ENCODE measurements around the gene CD93.

Gene CD93

DNA sequence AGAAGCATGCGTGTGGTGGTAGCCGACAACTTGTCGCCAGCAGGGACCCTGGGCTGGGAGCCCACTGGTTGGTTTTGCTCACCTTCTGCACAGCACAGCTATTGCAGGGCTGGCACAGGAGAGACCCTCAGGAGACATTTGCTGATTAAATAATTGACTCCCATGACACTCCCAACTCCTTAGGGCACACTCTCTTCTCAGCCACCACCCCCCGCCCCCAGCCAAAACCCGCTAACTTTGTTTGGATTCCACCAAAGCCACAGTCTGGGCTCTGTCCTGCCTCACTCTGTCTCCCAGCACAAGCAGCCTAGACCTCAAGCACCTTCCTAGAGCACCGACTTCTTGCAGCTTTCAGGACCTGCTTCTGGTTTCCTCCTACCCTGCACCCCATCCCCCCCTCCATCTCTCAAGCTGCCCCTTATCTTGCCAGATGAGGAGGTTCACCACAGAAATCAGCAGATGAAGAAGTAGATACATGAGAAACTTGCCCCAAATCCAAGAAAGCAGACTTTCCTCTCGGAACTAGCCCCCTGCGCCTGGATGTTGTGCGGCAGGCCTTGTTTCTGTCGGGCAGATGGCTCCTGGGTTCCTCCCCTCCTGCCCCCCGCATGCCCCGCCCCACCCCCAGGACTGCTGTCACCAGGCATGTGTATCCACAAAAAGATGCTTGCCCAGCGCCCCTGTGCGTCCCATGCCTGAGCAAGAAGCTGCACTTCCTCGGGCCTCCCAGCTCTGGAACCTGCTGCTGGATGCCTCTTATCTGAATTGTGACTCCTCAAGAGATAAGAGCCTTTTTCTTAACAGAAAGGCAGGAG, 35.0 kb upstream of the CD93 start:
- no peak for DNase-seq (ENCODE audit: low read depth)

DNA sequence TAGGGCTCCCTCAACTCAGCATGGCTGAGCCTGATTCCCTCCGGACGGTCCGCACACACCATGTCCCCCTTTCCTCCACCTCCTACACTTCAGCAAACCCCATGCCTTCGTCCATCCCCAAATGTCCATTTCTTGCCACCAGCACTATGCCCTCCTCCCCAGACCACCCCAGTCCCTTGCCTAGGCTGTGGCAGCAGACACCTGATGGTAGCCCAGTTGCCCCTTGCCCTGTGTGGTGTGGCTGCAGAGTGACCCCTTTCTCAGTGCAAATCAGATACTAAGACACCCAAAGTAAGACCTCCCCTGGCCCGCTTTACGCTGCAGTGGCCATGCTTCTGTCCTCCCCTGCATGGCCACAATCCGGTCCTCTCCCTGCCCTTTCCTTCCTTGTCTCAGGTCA, 34.1 kb upstream of the CD93 start:
- DNase-seq (ENCODE audit: low read depth): no peak

- DNase-seq (ENCODE audit: low read depth): no peak
Observed at GRCh38 chr20:23119456-23120216, 33.5 kb upstream of the CD93 start.

DNA sequence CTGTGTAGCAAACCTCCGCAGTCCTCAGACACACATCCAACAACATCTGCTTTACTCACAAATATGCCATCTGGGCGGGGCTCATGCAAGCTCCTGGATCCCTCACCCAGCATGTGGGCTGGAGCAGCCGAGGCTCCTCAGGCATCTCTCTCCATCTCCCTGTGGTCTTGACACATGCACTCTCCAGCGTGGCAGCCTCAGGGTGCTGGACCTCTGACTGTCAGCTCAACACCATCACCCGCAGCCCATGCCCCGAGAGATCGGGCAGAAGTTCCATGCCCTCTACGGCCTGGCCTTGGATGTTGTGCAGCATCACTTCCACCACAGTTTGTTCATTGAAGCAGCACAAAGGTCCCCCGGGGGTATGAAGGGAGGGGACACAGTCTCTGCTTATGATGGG, 32.6 kb upstream of the CD93 start:
- no peak for DNase-seq (ENCODE audit: low read depth)

- DNase-seq (ENCODE audit: low read depth): no peak
Observed at GRCh38 chr20:23118144-23118543, 32.0 kb upstream of the CD93 start.

GRCh38 chr20:23117738-23118137, 31.6 kb upstream of the CD93 start:
- no peak for DNase-seq (ENCODE audit: low read depth)

DNA sequence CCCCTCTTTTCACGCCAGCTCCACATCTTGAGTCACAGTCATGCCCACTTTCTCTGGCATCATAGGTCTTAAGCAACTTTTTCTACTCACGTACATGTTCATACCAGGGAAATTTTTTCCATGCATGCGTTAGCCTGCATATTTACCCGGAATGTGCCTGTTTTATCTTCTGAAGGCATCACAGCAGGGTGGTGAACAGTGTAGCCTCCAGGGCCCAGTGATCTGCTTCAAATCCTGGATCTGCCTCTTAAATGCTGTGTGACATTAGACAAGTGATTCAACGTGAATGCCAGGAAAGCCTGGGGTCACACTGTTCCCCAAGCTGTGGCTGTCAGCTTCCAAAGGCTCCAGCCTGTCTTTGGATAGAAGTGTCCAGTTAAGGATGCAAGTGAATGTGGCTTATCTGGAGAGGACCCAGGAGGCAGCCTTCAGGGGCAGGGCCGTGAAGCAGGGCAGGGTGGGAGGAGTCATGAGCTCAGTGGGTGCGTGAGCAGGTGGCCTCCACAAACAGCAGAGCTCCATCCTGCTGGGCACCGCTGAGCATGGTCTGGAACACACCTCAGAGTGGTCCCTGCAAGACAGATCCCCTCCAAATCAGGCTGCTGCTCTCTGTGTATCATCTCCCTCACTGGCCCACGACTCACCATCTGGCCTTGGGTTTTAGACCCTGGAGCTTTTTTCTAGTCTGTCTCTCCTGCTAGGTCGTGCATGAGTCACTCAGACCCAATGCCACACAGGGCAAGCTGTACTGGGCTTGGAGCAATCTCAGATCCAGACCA, 30.4 kb upstream of the CD93 start:
- DNase-seq (ENCODE audit: low read depth): peak; percentile 18

- no peak for DNase-seq (ENCODE audit: low read depth)
Observed at GRCh38 chr20:23115822-23116221, 29.7 kb upstream of the CD93 start.

GRCh38 chr20:23114448-23115082, 28.4 kb upstream of the CD93 start:
- no peak for DNase-seq (ENCODE audit: low read depth)

DNA sequence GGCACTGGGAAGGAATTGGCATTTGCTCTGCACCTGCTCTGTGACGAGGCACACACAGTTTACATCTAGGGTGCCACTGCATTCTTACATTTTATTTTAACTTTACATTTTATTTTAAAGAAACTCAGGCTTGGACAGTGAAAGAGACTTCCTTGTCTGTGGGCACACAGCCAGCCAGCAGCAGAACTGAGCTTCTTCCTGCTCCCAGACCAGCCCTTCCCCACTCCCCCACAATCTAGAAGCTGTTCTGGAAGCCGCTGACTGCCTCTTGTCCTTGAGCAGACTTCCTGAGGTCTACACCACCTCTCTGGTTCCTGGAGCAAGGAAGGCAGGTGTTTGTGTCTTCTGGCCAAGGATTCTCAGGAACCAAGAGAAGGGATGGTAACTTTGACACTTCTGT, 27.9 kb upstream of the CD93 start:
- DNase-seq (ENCODE audit: low read depth): no peak

DNA sequence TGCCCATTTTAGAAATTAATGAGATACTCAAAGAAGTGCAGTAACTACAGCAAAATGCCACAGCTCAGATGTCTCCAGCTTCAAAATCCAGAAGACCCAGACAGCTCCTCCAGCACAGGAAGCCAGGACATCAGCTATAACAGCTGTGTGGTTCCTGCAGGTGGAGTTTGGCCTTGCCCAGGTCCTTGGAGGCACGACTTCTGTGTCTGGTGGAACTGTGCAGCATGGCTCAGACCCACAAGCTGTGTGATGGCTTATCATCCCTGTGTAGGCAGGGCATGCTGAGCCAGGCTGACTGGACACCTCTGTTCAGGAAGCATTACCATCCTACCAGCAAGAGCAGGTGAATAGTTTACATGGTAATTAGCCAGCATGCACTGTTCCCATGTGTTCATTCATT, 26.5 kb upstream of the CD93 start:
- no peak for DNase-seq (ENCODE audit: low read depth)

DNA sequence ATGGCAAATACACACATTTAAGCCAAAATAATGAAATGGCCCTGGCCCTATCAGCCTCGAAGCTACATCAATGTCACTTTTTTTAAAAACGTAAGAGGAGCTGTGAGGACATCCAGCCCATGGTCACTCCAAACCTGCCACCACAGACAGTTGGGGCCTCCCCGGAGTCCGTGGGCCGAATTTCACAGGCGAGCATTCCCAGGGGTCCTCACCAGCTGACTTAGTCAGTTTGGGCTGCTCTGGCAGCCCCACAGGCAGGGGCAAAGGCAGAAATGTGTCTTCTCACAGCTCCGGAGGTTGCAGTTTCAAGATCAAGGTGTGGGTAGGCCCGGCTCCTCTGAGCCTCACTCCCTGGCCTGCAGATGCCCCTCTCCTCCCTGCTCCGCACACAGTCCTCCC, 25.8 kb upstream of the CD93 start:
- DNase-seq (ENCODE audit: low read depth): no peak

DNA sequence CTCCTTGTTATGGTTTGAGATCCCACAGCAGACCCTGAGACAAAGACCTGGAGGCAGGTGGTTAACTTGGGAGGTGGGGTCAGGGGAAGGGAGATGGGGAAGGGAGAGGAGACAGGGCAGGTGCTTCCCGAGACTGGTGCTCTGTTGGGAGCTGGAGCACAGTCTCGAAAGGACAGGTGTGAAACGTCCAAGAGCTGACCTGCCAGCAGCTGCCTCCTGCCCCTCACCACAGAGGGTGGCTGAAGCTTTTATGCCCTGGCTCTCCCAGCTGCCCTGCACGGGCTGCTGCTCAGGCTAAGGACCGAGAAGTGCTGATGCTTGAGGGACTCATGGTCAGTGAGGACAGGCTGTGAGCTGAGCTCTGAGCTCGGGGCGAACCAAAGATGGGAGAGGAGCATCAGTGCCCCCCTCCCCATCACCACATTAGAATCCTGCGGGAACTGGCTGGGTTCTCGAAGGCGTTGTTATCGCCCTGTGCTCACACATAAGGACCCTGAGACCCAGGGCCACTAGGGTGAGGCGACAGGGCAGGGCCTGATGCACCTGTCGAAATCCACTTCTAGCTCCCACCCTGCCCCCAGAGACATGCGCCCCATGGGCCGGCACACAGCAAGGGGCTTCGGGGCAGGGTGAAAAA, 25.3 kb upstream of the CD93 start:
- DNase-seq (ENCODE audit: low read depth): no peak

- no peak for DNase-seq (ENCODE audit: low read depth)
Observed at GRCh38 chr20:23108871-23109270, 22.7 kb upstream of the CD93 start.

DNA sequence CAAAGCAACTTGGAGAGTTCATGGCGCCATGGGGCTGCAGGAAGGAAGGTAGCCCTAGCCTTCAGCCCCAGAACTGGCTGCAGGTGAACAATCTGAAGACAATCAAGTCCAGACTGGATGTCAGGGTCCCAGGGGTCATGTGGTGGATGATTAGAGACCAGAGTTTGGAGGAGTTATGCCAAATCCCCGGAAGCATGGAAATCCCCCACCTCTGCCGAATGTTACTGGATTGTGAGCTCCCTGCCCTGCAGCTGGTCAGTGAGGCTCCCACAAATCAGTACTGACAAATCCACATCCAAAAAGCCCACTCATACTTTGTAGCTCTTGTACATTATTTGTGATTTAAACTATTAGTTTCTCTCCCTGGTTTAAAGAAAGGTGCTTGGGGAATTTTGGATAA, 21.3 kb upstream of the CD93 start:
- no peak for DNase-seq (ENCODE audit: low read depth)

DNA sequence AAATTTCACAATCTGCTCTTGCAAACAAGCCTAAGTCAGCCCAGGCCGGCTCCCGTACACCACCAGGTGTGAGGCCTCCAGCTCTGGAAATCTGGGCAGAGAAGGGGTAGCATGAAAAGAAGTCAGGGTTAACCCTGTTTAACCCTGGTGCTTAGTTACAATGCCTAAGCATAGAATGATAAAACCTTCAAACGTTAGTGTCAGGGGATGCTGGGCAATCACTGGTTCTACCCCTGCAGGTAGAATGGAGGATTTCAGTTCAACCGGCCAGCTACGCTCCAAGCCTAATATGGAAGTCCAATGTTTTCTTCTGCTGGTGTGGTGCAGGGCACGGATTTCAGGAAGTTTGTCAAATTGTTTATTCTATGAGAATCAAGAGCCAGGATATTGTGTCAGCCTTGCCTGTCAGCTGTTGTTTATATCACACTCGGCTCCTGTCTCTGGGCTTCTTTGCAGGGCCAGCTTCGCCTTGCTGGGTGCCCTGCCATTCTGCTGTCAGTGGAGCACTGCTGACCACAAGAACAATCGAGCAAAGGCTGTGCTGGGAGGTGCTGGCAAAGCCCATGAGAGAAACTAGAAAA, 20.2 kb upstream of the CD93 start:
- DNase-seq (ENCODE audit: low read depth): no peak

DNA sequence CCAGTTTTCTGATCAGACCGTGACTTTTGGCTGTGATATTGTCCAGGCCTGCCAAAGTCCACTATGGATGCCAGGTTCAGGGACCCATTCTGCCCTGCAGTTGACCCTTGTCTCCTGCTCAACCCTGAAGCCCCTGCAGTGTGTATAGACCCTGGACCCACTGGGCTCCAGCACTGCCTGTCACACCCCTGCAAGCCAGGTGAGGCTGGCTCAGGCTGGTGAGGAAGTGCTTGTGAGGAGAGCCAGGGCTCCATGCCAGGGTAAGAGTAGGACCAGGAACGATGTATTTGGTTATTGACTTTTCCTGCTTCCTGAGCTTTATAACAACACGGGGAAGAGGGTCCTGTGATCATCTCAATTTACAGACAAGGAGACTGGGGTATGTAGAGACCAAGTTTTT, 19.1 kb upstream of the CD93 start:
- DNase-seq (ENCODE audit: low read depth): no peak

DNA sequence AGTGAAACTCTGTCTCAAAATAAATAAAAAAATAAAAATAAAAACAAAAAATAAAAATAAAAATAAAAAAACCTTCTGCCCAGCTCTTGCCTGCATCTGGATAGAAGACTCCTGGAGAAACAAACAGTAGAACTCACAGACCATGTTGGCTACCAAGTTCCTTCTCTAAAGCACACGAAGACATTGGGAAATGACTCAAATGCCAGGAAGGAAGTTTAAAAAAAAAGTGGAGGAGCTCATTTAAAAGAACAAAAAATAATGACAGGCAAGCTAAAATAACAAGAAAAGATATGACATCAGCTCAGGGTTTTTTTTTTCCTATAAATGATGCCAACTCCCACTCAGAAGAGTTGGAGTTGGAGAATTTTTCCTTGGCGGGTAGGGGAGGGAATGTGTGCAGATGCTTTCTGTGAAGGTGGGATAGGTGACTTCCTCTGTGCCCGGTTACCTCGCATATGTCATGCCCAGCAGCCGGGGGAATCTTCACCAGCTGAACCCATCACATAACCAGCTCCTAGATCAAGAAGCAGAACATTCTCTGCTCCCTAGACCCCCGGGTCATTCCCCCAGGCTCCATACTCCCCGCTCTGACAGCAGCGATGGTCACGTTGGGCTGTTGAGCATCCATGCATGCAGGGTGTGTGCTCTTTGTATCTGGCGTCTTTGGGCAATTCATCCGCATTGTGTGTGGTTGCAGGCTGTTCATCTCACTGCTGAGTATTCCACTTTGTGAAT, 17.3 kb upstream of the CD93 start:
- no peak for DNase-seq (ENCODE audit: low read depth)

DNA sequence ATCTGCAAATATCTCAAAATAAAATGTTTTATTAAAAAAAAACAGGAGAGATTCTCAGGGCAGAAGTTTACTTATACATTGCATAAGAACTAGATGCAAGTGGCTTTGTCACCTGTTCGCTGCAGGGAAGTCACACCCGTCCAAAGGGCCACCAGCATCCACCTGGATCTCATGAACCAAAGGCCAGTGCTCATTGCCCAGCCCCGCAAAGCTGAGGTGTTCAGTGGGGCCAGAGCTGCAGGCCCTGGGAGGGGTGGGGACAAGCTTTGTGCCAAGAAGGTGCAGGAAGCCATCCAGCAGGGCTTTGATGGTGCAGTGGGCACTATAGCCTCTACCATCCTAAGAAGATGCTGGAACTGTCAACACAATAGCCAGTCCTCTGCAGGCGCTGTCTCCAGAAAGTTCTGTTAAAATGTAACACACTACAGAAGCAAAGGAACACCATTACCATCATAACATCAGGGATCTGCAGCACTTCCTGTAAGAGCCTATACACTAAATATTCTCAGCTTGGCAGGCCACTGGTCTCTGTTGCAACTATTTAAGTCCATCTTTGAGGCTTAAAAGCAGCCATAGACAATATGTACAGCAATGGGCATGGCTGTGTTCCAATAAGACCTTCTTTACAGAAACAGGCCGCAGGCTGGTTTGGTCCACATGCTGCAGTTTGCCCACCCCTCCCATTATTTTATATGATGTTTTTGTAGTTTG, 15.7 kb upstream of the CD93 start:
- no peak for DNase-seq (ENCODE audit: low read depth)

DNA sequence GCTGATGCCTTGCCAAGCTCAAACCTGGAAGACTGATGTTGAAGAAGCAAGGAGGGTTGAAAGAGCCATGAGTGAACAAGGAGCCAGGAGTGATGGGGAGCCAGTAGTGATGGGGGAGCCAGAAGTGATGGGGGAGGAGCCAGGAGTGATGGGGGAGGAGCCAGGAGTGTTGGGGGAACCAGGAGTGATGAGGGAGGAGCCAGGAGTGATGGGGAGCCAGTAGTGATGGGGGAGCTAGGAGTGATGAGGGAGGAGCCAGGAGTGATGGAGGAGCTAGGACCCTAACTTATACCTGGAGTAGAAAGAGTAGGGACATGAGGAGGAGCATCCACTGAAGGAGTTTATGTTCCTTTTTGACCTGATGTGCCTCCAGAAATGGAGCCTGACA, 14.6 kb upstream of the CD93 start:
- no peak for DNase-seq (ENCODE audit: low read depth)
